ENCODE measurements around the gene SRP9.
"Not testable (repeated sequence)": the region's sequence is repeated elsewhere in the genome, so short reads cannot be mapped to it uniquely, and the experiment has no call there.

Gene SRP9

GRCh38 chr1:225814381-225814780, 36.8 kb downstream of the SRP9 start:
- no peak for DNase-seq (ENCODE audit: low read depth, low spot score)

GRCh38 chr1:225815090-225815489, 37.5 kb downstream of the SRP9 start:
- DNase-seq (ENCODE audit: low read depth, low spot score) = not testable (repeated sequence)

DNA sequence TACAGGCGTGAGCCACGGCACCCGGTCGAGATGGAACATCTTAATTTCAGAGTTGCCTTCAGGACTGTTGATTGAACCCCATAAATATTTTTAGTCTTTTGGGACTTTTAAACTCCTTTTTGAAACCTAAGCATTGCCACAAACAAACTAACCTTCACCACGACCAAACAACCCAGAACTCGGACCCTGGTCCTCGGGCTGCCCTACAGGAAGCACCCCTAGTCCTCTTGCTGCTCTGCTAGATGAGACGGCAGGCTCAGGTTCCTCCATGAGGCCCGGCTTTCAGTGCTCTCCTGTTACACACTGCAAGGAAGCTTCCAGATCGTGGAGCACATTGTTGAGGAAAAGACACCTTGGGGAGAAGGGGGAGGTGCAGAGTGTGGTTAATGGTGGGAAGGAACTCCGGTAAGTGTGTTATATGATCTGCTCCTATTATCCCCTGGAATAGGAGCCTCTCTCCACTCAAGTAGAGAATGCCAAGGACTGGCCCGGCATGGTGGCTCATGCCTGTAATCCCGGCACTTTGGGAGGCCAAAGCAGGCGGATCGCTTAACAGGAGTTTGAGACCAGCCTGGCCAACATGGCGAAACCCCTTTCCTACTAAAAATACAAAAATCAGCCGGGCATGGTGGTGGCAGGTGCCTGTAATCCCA, 38.0 kb downstream of the SRP9 start:
- DNase-seq (ENCODE audit: low read depth, low spot score) = no peak

DNA sequence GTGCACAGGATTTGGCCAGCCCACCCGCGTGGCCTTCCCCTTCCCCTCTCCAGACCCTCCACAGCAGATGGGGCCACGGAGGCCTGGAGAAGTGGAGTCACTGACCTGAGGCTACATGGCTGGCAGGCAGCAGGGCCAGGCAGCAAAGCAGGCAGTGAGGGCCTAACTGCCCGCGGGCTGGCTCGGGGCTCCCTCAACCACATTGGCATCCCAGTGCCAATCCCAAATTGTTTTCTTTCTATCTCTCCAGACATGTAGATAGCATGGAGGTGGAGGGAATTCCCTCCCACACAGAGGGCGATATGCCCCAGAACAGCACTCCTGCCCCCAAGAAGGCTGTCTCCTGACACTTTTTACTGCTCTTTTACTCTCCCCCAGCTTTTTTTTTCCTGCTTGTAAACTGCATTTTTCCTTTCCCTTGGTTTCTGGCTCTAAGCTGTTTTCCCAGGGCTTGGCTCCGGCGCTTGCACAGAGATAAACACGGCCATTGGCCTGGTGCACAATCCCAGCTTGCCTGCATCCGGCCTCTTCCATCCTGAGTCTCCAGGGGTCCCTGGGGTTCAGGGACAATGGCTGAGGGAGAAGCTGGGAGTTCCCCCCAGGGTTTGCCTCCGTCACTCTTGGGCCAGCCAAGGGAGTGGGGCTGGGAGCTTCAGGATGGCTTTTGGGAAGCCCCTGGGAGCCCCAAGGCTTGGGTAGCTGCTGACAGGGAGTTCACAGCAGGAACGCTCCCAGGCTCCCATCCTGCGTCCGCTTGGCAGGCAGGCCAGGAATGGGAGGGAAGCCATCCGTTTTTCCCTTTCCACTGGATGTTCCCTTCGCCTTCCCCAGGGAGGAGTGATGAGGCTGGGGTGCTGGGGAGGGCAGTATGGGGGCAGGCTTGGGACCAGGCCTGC, 39.3 kb downstream of the SRP9 start:
- peak; percentile 48 for DNase-seq (ENCODE audit: low read depth, low spot score)

GRCh38 chr1:225817611-225818061, 40.0 kb downstream of the SRP9 start:
- DNase-seq (ENCODE audit: low read depth, low spot score) = peak; percentile 98

- DNase-seq (ENCODE audit: low read depth, low spot score) = no peak
Measured at GRCh38 chr1:225818229-225818628, 40.6 kb downstream of the SRP9 start.

GRCh38 chr1:225819346-225820192, 41.9 kb downstream of the SRP9 start:
- DNase-seq (ENCODE audit: low read depth, low spot score) = peak; percentile 35

- DNase-seq (ENCODE audit: low read depth, low spot score) = no peak
Measured at GRCh38 chr1:225820522-225821120, 43.0 kb downstream of the SRP9 start.

DNA sequence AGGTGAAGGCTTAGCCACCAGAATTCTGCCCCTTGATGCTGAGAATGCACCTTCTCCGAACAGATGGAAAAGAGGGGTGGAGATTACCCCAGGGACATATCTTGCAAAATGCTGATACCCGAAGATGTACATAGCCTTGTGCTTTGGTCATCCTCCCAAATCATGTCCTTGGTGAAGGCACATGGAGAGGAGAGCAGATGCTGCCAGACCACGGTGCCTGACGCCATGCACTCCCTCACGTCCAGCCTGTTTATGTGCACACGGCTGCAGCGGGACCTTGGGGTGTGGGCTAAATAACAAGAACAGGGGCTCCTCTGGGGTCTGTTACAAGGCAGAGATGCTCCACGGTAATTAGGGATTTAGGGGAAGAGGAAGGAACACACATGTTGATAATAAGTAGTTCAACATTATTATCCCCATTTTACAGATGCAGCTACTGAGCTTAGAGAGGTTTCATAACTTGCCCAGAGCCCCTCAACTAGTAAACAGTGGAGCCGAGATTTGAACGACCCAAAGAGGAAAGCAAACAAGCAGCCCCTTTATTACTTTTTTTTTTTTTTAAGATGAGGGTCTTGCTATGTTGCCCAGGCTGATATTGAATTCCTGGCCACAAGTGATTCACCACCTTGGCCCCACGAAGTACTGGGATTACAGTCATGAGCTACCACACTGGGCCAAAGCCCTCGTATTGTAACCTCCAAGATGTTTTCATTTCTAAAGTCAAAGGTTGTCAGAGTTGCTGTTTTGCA, 45.2 kb downstream of the SRP9 start:
- DNase-seq (ENCODE audit: low read depth, low spot score) = no peak

DNA sequence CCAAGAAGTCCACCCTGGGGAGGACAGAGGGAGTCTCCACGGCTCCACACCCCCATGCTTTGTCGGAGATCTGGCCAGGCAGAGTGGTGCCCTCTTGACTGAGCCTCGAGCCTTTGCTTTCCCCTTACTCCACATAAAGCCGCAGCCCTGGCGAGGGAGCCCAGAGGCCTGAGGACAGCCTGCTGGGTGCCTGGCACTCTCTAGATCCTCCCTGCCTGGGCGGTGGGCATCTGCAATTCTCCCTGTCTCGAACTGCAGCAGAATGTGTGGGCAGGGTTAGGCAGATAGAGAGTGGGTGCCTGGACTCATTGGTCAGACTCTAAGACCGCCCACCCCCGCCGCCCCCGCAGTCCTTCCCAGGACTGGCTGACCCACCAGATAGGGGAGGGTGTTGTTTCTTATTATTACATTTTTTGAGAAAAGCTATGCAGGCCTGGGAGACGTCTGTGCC, 46.2 kb downstream of the SRP9 start:
- DNase-seq (ENCODE audit: low read depth, low spot score) = no peak

DNA sequence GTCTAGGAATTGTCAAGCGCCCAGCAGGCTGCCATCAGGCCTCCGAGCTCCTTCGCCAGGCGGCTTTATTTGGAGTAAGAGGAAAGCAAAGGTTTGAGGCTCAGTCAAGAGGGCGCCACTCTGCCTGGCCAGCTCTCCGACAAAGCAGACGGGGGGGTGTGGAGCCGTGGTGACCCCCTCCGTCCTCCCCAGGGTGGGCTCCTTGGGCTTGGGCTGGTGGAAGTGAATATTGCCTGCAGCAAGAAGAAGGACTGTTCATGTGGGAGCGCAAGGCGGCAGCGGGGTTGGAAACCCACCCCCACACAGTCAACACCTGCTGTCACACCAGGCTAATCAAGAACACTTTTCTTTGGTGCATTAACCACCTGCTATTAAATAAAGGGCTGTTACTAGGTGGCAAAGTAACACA, 46.9 kb downstream of the SRP9 start:
- DNase-seq (ENCODE audit: low read depth, low spot score) = no peak

- no peak for DNase-seq (ENCODE audit: low read depth, low spot score)
Measured at GRCh38 chr1:225825078-225825477, 47.5 kb downstream of the SRP9 start.

DNA sequence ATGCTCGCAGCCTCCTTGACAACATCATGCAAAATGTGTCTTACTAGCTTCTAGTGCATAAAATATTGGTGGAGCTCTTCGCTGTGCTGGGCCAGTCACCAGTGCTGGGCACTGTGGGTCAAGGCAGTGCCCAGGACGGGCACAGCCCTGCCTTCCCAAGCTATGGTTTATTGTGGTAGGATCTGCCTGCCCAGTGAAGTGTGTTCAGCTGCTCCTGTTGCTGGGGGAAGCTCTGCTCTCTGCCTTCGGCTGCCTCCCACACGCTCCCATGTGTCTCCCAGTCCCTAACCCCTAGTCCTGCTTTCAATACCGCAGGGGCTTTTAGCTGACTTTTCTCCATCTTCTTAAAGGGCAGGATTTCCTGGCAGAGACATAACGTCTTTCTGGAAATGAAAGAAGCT, 48.0 kb downstream of the SRP9 start:
- no peak for DNase-seq (ENCODE audit: low read depth, low spot score)

DNA sequence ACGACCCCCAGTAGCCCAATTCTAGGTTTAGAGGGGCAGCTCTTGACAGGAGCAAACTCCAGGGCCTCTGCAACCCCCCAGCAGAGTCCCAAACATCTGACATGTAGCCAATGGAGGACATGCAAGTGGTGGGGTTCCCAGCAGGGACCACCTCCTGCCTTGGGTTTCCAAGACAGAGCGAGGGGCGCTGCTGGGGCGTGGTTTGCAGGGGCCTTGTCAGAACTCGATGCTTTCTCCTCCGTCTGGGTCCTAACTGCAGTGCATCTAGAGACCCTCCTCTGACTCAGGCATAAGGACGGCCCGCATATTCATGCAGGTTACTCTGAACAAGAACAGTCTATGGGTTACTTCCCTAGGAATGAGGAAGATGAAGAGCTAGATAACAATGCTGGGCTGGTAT, 49.5 kb downstream of the SRP9 start:
- no peak for DNase-seq (ENCODE audit: low read depth, low spot score)

DNA sequence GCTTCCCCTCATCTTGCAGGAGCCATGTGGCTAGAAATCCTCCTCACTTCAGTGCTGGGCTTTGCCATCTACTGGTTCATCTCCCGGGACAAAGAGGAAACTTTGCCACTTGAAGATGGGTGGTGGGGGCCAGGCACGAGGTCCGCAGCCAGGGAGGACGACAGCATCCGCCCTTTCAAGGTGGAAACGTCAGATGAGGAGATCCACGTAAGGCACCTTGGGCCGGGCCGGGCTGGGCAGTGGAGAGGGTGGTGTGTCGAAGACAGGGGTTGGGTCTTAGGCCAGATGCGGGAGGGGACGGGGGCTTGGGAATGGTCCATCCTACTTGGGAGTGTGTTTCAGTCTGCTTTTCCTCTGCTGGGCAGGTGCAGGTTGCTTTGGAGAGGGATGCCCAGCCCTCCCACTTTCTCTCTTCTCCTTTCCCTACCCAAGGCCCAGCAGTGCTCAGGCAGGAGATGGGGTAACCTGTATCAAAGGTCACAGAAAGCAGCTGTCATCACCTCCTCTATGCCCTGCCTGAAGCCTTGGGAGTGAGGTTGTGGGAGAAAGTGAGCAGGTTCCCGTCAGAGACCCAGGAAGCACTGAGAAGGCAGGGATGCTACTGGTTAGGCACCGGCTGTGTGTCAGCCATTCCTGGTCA, 51.2 kb downstream of the SRP9 start:
- no peak for DNase-seq (ENCODE audit: low read depth, low spot score)

DNA sequence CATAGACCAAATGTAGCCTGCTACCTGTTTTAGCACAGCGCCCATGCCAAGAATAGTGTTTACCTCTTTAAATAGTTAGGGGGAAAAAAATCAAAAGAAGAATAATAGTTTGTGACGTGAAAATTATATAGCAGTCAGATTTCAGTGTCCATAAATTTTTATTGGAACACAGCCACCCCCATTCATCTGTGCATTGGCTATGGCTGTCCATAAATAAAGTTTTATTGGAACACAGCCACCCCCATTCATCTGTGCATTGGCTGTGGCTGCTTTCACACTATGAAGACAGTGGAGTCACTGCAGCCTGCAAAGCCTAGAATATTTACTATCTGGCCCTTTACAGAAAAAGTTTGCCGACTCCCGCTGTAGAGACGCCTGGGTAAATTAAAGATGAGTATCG, 53.2 kb downstream of the SRP9 start:
- DNase-seq (ENCODE audit: low read depth, low spot score) = no peak

- DNase-seq (ENCODE audit: low read depth, low spot score) = peak; percentile 56
Measured at GRCh38 chr1:225834417-225835329, 57.0 kb downstream of the SRP9 start.

- DNase-seq (ENCODE audit: low read depth, low spot score) = peak; percentile 71
Measured at GRCh38 chr1:225835856-225836255, 58.2 kb downstream of the SRP9 start.

GRCh38 chr1:225836296-225836695, 58.7 kb downstream of the SRP9 start:
- not testable (repeated sequence) for DNase-seq (ENCODE audit: low read depth, low spot score)
